Suprapubic skin (tissue), 4 donors: ENCODE measurements around the gene TNRC6B. TPM values are rescaled to one million over a fixed set of nuclear protein-coding genes. Genes with fewer than 3 reads are reported as not detected.

ENCODE experiments used
- DNase-seq, 2 donors: peaks; one replicate each; pipeline ENCODE4 v3.0.0-alpha.2; 2019; ENCODE audit warnings: low spot score in 2 of 2
- H3K27ac ChIP-seq: fragments of 200-600 bp; sonication (generic); one replicate; pipeline ENCODE4 v1.5.1; 2019
- H3K27me3 ChIP-seq: fragments of 200-600 bp; sonication (generic); one replicate; pipeline ENCODE4 v1.5.1; 2019
- H3K36me3 ChIP-seq: fragments of 200-600 bp; sonication (generic); one replicate; pipeline ENCODE4 v1.5.1; 2019
- H3K4me1 ChIP-seq: fragments of 200-600 bp; sonication (generic); one replicate; pipeline ENCODE4 v1.5.1; 2019
- H3K4me3 ChIP-seq: fragments of 200-600 bp; sonication (generic); one replicate; pipeline ENCODE4 v1.5.1; 2019; ENCODE audit warnings: mild to moderate bottlenecking
- H3K9me3 ChIP-seq: fragments of 200-600 bp; sonication (generic); one replicate; pipeline ENCODE4 v1.5.1; 2019
- CTCF ChIP-seq, 2 donors: fragments of 200-600 bp in 1 of 2; fragments of 450-650 bp in 1 of 2; sonication (generic) in 1 of 2; IDR thresholded peaks; one replicate each; pipeline ENCODE4 v1.5.1; 2016 to 2019; ENCODE audit warnings: antibody characterized with exemption in 2 of 2, mild to moderate bottlenecking in 1 of 2, moderate library complexity in 1 of 2
- EP300 ChIP-seq: sonication (generic); formaldehyde crosslinking; IDR thresholded peaks from one replicate; pipeline ENCODE4 v1.6.1; 2017; ENCODE audit warnings: antibody characterized with exemption
- POLR2A ChIP-seq, 2 donors: fragments of 450-650 bp; IDR thresholded peaks; one replicate each; pipeline ENCODE4 v1.6.1; 2017; ENCODE audit warnings: antibody characterized with exemption in 2 of 2, mild to moderate bottlenecking in 2 of 2, moderate library complexity in 2 of 2
- POLR2AphosphoS5 ChIP-seq, 3 donors: sonication (generic); formaldehyde crosslinking; IDR thresholded peaks; one replicate each; pipeline ENCODE4 v1.6.1; 2017; ENCODE audit warnings: antibody characterized with exemption in 3 of 3
- WGBS: methylation state at CpG from one replicate; pipeline ENCODE4 v1.1.5; 2018; 5-methylcytosine and 5-hydroxymethylcytosine counted together
- total RNA-seq, 4 donors: library from RNA; depleted of rRNA; stranded (reverse); fragments of >200 nt; gene quantifications; one replicate each; pipeline ENCODE4 v1.1.0, GENCODE V29; 2016

TNRC6B gene
- total RNA-seq, 4 donors from 2014 or later, result 44.2 to 179 (median 55.5) TPM

GRCh38 chr22:40175611-40176244, 2.0 kb upstream of the TNRC6B start:
- no peak for DNase-seq
- Histone ChIP-seq H3K9me3 (no peaks in the 10 kb centered on the region), H3K27ac (peak overlapping the region; percentile 92), H3K4me1 (peaks cover 49% of the 10 kb centered on the region), H3K27me3 (no peaks in the 10 kb centered on the region), H3K36me3 (no peaks in the 10 kb centered on the region), H3K4me3 (no peak overlapping the region)
- 66% methylated on average over 12 of the region's 12 CpGs for WGBS
- no peak for TF ChIP-seq POLR2AphosphoS5 (IDR thresholded peaks at IDR 0.05)
- TF ChIP-seq CTCF (IDR thresholded peaks at IDR 0.05), result no peak
- TF ChIP-seq EP300, result no peak
- TF ChIP-seq POLR2A (IDR thresholded peaks at IDR 0.05), result no peak

GRCh38 chr22:40176921-40177737, 596 bp upstream of the TNRC6B start:
- Histone ChIP-seq H3K27ac (peak overlapping the region; percentile 92), H3K36me3 (no peaks in the 10 kb centered on the region), H3K9me3 (no peaks in the 10 kb centered on the region), H3K27me3 (no peaks in the 10 kb centered on the region), H3K4me3 (peak overlapping the region; percentile 68), H3K4me1 (peaks cover 63% of the 10 kb centered on the region)
- TF ChIP-seq CTCF (IDR thresholded peaks at IDR 0.05) (no peak), POLR2AphosphoS5 (IDR thresholded peaks at IDR 0.05) (no peak), POLR2A (IDR thresholded peaks at IDR 0.05) (no peak), EP300 (no peak)
- 19% methylated on average over 14 of the region's 14 CpGs for WGBS
- DNase-seq, result no peak

- Histone ChIP-seq H3K4me1 (peaks cover 79% of the 10 kb centered on the region), H3K27ac (peak overlapping the region; percentile 92), H3K27me3 (no peaks in the 10 kb centered on the region), H3K4me3 (peak overlapping the region; percentile 68), H3K36me3 (no peaks in the 10 kb centered on the region), H3K9me3 (no peaks in the 10 kb centered on the region)
- WGBS, result under 1% methylated on average over 17 of the region's 17 CpGs
- DNase-seq, result no peak
- TF ChIP-seq CTCF (IDR thresholded peaks at IDR 0.05) (no peak), POLR2AphosphoS5 (IDR thresholded peaks at IDR 0.05) (no peak), POLR2A (IDR thresholded peaks at IDR 0.05) (no peak), EP300 (no peak)
Observed at GRCh38 chr22:40178417-40179409, 988 bp downstream of the TNRC6B start.

- WGBS, result 20% methylated on average over 2 of the region's 2 CpGs
- no peaks in the 10 kb centered on the region for H3K9me3 ChIP-seq
- TF ChIP-seq EP300 (no peak), POLR2AphosphoS5 (IDR thresholded peaks at IDR 0.05) (no peak), POLR2A (IDR thresholded peaks at IDR 0.05) (no peak), CTCF (IDR thresholded peaks at IDR 0.05) (no peak)
- no peaks in the 10 kb centered on the region for H3K27me3 ChIP-seq
- H3K27ac ChIP-seq, result peak overlapping the region; percentile 92
- peaks cover 87% of the 10 kb centered on the region for H3K4me1 ChIP-seq
- H3K36me3 ChIP-seq, result no peaks in the 10 kb centered on the region
- no peak for DNase-seq
- H3K4me3 ChIP-seq, result peak overlapping the region; percentile 68
Observed at GRCh38 chr22:40179526-40179925, 1.8 kb downstream of the TNRC6B start.
